GM20431 (cell line): ENCODE results near the gene LRRC9.
"Not testable (repeated sequence)": the region's sequence is repeated elsewhere in the genome, so short reads cannot be mapped to it uniquely, and the experiment has no call there.

Experiments
- in situ Hi-C: fragments of 300-500 bp; cut with MseI, MboI; formaldehyde crosslinking; loops from one replicate; pipeline ENCODE4 v1.15.0; 2020; ENCODE audit warnings: low sequenced_read_pairs; ENCODE audit not compliant: unreplicated experiment

The LRRC9 gene

DNA sequence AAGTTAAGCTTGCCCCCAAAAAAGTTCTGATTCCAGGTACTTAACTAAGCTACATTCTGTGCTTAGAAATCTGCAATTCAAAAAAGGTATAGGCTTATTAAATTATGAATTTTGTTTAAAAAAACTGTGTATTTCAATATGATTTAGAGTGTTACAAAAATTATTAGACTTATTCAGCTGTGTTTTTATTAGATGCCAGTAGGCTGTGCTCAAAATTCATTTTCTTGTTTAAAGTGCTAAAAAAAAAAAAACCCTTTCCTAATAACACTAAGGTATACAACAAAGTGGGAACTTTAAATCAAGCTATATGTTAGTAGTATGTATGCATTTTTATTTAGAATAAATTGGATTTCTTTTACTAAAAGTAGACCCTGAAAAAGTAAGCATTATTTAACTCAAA, 25.0 kb downstream of the LRRC9 start:
- in situ Hi-C loops = no loop called here

DNA sequence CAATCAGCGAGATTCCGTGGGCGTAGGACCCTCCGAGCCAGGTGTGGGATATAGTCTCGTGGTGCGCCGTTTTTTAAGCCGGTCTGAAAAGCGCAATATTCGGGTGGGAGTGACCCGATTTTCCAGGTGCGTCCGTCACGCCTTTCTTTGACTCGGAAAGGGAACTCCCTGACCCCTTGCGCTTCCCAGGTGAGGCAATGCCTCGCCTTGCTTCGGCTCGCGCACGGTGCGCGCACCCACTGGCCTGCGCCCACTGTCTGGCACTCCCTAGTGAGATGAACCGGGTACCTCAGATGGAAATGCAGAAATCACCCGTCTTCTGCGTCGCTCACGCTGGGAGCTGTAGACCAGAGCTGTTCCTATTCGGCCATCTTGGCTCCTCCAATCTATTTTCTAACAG, 32.2 kb downstream of the LRRC9 start:
- in situ Hi-C loops = loop anchor here (25.0 kb wide), 1 partner anchor 210 kb away; the partner anchor contains the start of gene DHRS7

- in situ Hi-C loops = loop anchor here (25.0 kb wide), 1 partner anchor 204 kb away; the partner anchor contains the start of gene DHRS7
Observed at GRCh38 chr14:59957890-59958289, 37.9 kb downstream of the LRRC9 start.

DNA sequence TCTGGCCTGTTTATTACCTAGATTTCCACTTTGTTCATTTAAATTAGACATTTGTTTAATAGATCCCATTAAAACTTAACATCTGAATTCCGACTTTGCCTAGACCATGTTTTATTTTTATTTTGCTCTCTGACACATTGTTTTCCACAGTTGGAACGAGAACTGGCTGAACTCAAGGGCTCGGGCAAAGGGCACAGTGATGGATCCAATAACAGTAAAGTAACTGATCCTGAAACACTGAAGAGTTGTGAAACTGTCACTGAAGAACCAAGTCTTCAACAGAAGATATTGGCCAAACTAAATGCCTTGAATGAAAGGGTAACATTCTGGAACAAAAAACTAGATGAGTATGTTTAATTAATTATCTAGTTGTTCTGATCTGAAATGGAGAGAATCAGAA, 39.7 kb downstream of the LRRC9 start:
- in situ Hi-C loops = loop anchor here (25.0 kb wide), 1 partner anchor 203 kb away; the partner anchor contains the start of gene DHRS7

DNA sequence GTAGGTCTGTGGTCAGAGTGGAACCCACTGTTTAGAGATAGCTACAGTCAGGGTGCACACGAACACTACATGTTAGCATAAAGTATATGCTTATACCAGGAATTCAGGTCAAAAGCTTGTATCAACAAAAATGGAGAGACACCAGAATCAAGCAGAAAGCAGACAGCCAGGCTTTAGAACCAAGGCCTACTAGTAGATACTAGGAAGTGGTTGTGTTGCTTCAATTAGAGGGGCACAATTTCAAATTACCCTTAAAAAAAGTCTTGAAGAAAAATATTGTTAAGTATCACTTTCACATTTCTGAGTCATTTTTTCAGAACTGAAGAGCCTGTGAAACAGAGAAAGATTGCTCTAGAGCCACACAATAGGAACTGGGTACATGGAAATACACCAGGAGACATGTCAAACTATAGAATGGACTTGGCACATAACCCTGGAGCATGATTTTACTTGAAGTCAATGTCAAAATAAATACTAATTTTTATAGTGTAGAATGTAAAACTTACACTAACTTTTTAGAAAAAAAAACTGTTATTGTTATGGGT, 41.6 kb downstream of the LRRC9 start:
- in situ Hi-C loops = loop anchor here (25.0 kb wide), 1 partner anchor 201 kb away; the partner anchor contains the start of gene DHRS7

- in situ Hi-C loops = loop anchor here (25.0 kb wide), 1 partner anchor 198 kb away; the partner anchor contains the start of gene DHRS7
Observed at GRCh38 chr14:59964251-59965007, 44.5 kb downstream of the LRRC9 start.

- in situ Hi-C loops = loop anchor here (25.0 kb wide), 1 partner anchor 193 kb away; the partner anchor contains the start of gene DHRS7
Observed at GRCh38 chr14:59969319-59969718, 49.4 kb downstream of the LRRC9 start.

DNA sequence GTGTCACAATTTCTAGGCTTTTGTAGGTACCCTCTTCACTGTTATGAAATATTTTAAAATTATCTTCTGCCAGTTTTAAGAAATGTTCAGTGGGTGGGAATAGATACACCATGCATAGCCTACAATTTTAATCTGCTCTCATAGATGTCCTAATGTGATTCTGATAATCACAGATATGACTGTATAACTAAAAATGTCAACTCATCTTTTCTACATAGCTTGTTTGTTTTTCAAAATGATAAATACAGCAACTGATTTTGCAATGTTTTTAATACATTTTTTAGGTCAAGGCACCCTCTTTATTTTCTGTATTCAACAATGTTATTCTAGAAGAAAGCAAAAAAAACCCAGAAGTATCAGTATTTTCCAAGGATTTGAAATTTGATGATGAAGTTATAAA, 61.6 kb downstream of the LRRC9 start:
- in situ Hi-C loops = no loop called here

DNA sequence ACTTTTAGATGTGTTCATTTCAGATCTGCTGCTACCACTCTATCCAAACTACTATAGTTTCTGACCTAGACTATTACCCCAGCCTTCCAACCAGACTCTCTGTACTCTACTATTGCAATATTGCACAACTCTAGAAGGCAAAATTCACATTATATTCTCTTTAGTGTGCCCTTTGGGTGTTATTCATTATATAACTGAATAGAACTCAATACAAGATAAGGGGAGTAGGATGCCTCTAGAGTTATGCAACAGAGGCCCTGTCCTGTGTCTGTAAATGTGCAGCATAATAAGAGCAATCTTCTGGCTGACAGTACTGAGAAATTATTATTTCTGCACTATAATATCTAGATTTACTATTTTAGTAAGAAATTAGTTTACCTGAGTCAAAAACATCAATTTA, 63.1 kb downstream of the LRRC9 start:
- in situ Hi-C loops = no loop called here

- in situ Hi-C loops = no loop called here
Observed at GRCh38 chr14:59986556-59987059, 66.7 kb downstream of the LRRC9 start.

GRCh38 chr14:59997449-59997848, 77.5 kb downstream of the LRRC9 start:
- in situ Hi-C loops = no loop called here

DNA sequence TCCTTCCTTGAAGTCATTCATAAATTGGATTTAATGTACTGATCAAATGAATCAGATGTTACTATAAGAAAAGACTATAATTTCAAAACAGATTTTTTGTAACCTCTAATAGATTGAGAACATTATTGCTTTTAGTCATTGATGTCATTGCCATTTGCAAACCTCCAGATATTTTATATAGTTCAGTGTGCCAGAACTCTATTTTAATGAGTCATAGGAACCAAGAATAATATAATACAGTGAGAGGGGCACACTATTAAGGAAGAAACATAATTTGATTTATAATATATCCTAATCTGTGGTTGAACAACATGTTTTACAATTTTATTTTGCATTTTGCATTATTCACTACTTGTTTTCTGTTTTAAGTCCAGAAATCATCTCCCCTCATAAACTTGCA, 78.0 kb downstream of the LRRC9 start:
- in situ Hi-C loops = no loop called here

GRCh38 chr14:59998564-59998963, 78.6 kb downstream of the LRRC9 start:
- in situ Hi-C loops = no loop called here

GRCh38 chr14:60002819-60003492, 83.0 kb downstream of the LRRC9 start:
- in situ Hi-C loops = no loop called here

DNA sequence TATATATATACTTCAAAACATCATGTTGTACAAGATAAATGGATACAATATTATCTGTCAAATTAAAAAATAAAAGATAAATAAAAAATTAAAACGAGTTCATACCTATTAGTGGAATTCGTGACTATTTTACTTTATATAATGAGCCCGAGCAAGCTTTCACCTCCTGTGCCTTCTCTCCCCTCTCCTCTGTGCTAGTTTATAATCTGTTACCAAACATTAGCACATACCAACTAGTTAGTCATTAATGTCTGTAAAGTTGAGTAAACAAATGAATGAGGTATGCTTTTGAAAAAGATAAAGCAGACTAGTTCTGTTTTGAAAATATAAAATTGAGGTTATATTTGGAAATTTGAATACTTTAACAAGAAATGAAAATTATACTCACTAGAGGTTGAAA, 84.0 kb downstream of the LRRC9 start:
- in situ Hi-C loops = no loop called here

DNA sequence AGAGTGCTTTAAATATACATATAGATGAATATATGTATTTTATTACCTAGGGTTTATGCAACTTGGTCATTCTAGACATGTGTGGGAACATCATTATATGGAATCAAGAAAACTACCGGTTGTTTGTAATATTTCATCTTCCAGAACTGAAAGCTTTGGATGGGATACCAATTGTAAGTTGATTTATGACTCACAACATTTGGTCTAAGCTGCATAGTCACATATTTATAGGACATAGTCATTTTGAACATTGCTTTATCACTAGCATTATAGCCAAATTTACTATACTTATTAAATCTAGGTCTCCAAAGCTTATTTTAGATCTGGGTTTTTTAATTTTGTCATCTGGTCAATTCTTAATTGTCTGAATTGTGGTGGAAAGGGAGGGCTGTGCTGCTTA, 88.1 kb downstream of the LRRC9 start:
- in situ Hi-C loops = no loop called here

DNA sequence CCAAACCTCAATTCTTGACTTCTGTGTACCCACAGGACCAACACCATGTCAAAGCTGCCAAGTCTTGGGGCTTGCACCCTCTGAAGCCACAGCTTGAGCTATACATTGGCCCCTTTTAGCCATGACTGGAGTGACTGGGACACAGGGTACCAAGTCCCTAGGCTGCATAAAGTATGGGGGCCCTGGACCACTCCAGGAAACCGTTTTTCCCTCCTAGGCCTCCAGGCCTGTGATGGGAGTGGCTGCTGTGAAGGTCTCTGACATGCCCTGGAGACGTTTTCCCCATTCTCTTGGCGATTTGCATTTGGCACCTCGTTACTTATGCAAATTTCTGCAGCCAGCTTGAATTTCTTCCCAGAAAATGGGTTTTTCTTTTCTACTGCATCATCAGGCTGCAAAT, 90.3 kb downstream of the LRRC9 start:
- in situ Hi-C loops = not testable (repeated sequence)

DNA sequence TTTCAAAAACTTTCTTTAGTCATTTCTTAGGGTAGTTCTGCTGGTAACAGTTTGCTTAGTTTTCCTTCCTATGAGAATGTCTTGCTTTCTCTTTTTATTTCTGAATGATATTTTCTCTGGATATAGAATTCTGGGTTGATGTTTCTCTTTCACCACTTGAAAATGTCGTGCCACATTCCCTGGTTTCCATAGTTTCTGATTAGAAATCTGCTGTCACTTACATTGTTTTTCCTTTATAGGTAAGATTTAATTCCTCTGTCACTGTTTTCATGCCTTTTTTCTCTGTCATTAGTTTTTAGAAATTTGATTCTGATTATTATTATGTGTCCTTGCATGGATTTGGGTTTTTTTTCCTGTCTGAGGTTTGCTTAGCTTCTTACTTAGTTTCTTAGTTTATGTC, 94.5 kb downstream of the LRRC9 start:
- in situ Hi-C loops = no loop called here

- in situ Hi-C loops = no loop called here
Observed at GRCh38 chr14:60021619-60022018, 101.7 kb downstream of the LRRC9 start.

- in situ Hi-C loops = no loop called here
Observed at GRCh38 chr14:60025571-60025970, 105.6 kb downstream of the LRRC9 start.

DNA sequence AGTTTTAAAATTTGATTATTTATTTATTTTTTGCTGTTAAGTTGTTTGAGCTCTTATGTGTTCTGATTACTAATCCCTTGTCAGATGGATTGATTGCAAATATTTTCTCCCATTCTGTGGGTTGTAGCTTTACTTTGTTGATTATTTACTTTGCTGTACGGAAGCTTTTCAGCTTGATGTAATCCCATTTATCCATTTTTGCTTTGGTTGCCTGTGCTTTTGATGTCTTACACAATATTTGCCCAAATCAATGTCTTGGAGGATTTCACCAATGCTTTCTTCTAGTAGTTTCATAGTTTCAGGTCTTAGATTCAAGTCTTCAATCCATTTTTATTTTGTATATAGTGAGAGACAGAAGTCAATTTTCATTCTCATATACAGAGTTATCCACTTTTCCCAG, 115.2 kb downstream of the LRRC9 start:
- in situ Hi-C loops = no loop called here
